ENCODE results near the gene ALDH1L1.

DNA sequence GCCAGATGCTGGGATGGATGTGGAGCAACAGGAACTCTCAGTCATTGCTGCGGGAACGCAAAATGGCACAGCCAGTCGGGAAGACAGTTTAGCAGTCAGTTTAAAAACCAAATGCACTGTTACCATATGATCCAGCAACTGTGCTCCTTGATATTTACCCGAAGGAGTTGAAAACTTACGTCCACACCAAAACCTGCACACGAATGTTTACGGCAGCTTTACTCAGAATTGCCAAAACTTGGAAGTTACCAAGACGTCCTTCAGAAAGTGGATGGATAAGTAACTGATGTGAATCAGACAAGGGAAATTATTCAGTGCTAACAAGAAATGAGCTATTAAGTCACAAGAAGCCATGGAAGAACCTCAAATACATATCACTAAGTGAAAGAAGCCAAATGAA lies 60.4 kb downstream of the ALDH1L1 start:
- TF ChIP-seq, protein P1, sequence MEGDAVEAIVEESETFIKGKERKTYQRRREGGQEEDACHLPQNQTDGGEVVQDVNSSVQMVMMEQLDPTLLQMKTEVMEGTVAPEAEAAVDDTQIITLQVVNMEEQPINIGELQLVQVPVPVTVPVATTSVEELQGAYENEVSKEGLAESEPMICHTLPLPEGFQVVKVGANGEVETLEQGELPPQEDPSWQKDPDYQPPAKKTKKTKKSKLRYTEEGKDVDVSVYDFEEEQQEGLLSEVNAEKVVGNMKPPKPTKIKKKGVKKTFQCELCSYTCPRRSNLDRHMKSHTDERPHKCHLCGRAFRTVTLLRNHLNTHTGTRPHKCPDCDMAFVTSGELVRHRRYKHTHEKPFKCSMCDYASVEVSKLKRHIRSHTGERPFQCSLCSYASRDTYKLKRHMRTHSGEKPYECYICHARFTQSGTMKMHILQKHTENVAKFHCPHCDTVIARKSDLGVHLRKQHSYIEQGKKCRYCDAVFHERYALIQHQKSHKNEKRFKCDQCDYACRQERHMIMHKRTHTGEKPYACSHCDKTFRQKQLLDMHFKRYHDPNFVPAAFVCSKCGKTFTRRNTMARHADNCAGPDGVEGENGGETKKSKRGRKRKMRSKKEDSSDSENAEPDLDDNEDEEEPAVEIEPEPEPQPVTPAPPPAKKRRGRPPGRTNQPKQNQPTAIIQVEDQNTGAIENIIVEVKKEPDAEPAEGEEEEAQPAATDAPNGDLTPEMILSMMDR (IDR thresholded peaks at IDR 0.05; ENCODE audit: low read length) = no peak
- no peak for TF ChIP-seq EZH2 (optimal IDR thresholded peaks at IDR 0.05; ENCODE audit: low read depth, low read length)
